Measurements from ENCODE around the gene GALNT8.
"Not testable (repeated sequence)": the region's sequence is repeated elsewhere in the genome, so short reads cannot be mapped to it uniquely, and the experiment has no call there.

Gene GALNT8

DNA sequence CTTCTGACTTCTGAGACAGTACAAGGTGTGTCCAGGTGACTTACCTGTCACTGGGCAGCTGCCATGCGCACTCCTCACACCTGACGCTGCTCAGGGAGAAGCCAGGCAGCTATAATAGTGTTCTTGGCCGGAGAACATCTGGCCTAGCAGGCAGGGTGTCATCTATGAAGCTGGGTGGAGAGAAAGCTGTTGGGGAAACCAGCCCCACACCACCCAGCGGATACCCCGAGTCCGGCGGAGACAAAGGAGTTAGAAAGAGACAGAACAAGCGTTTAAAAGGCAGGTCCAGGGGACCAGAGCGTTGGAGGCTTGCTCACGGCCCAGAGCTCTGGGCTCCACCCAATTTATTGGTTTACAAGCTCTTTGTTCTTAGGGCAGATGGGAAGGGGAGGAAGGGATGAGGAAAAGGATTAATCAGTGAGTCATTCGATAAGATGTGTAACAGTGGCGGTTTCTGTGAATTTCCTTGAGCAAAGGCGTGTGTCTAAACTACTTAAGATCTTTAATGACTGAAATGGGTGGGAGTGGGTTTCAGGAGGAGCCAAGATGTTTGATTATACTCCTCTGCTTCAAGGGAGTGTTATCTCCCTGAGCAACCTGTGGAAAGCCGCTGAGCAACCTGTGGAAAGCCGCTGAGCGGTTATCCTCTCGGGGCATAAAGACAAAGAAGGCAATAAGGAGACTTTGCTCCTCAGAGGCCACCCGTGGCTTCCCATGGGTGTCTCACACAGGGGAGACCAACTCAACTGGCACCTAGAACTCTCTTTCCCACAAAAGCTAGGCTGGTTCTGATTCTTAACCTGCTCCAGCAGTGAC lies at the start of gene GALNT8:
Gene GALNT8, plus strand, starts transcription at position 580 of the 816 bp plus-strand sequence. CDS start 278 bp downstream, outside the sequence.
- DNase-seq (ENCODE audit: extremely low spot score, insufficient read length, low read depth) (no peak), FAIRE-seq (no peak)

DNA sequence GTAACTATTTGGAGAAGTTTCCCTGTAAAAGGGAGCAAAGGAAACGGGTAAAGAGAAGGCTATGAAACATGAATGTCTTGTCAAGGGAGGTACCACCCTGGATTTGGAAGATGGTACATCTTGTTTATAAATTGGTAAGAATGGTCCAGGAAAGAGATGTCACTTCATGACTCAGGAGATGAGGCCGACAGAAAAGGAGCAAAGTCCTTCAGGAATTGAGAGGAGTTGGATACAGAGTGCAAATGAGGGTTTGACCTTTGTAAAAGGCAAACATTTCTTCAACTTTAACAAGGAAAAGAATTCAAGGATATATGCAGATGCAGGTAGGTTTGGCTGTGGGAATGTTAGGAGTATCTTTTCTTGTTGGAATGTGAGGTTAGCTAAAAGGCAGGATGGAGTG lies 40.5 kb upstream of the GALNT8 start:
- FAIRE-seq = no peak
- DNase-seq (ENCODE audit: extremely low spot score, insufficient read length, low read depth) = no peak

GRCh38 chr12:4681732-4682131 lies 38.5 kb upstream of the GALNT8 start:
- no peak for FAIRE-seq

DNA sequence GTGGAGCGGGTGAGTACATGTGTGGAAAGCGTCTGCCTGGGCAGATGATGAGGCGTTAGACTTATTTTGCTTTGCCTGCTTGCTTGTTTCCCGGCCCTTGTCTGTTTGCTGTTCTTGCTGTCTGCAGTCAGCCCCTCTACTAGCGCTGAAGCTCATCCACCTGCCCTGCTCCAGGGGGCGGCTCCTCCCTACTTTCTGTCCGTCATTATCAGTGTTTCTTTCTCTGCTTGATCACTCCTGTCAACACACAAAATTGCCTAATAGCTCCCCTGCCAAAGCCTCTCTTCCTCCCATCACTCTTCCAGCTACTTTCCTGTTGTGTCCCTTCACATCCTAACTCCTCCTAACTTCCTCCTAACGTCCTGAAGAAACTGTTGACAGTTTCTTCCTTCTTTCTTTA lies 34.9 kb upstream of the GALNT8 start:
- FAIRE-seq (no peak), DNase-seq (ENCODE audit: extremely low spot score, insufficient read length, low read depth) (no peak)

More at GRCh38 chr12:4681732-4682131, 38.5 kb upstream of the GALNT8 start:
- DNase-seq (ENCODE audit: extremely low spot score, insufficient read length, low read depth) = no peak

- FAIRE-seq (no peak), DNase-seq (ENCODE audit: extremely low spot score, insufficient read length, low read depth) (no peak)
Observed at GRCh38 chr12:4690760-4691159, 29.4 kb upstream of the GALNT8 start.

GRCh38 chr12:4700621-4701026 lies 19.6 kb upstream of the GALNT8 start:
- DNase-seq (ENCODE audit: extremely low spot score, insufficient read length, low read depth) (no peak), FAIRE-seq (no peak)

DNA sequence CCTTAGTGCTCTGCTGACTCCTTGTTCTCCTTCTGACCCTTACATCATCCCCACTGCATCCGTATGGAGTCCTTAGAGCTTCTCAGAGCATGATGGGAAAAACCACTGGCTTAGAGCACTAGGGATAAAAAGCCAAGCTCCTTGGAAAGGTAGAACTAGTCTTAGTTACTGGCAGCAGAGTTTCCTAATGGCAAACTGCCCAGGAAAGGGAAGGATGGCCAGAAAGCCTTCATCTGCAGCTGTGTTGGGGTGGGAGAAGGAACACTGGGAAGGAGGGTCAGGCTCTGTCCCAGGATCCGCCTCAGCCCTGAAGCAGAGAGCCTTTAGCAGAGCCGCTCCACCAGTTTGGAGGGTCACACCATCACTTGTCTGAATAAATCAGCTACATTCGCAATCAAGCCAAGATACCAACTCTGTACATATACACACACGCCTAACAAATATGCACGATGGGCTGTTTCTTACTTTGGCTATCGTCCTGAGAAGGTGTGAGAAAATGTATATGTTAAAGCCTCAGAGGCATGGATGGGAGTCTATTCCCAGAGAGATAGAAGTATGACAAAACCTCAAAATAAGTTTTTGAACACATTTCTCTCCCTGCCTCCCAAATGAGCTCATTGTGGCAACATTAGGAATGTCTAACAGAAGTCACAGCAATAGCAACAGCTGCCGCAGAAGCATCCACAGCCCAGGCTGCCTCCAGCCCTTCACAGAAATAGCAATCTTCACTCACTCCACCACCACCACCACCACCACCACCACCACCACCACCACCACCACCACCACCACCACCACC lies 18.6 kb upstream of the GALNT8 start:
- no peak for FAIRE-seq
- no peak for DNase-seq (ENCODE audit: extremely low spot score, insufficient read length, low read depth)

GRCh38 chr12:4703676-4704075 lies 16.5 kb upstream of the GALNT8 start:
- DNase-seq (ENCODE audit: extremely low spot score, insufficient read length, low read depth) = no peak
- no peak for FAIRE-seq

GRCh38 chr12:4705824-4706223 lies 14.4 kb upstream of the GALNT8 start:
- no peak for FAIRE-seq
- DNase-seq (ENCODE audit: extremely low spot score, insufficient read length, low read depth) = no peak

DNA sequence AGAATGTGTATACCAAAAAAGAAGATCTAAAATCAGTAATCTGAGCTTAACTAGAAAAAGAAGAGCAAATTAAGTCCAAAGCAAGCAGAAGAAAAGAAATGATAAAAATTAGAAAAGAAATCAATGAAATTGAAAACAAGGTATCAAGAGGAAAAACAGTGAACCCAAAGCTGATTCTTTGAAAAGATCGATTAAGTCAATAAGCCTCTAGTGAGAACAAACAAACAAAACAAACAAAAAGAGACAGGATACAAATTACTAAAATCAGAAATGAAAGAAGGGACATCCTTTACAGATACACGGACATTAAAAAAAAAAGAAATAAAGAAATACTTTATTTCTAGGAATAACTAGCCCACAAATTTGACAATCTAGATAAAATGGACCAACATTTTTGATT lies 12.9 kb upstream of the GALNT8 start:
- DNase-seq (ENCODE audit: extremely low spot score, insufficient read length, low read depth) (no peak), FAIRE-seq (no peak)

DNA sequence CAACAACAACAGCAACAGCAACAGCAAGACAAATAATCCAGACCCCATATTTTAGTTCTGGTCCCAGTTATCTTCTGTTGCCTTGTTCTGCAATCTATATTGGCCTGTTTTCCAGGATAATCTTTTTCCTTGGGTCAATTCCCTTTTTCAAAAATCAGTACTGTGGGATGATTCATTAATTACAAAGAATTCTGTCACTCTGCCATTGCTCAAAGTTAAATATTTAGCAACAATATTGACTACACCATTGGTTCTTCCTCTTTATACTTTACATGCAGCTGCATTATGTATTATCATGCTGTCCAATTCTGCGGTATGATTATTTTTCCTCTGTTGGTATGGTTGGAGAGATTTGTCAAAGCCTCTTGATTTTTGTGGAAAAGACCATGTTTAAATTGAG lies 10.1 kb upstream of the GALNT8 start:
- no peak for FAIRE-seq
- DNase-seq (ENCODE audit: extremely low spot score, insufficient read length, low read depth) = no peak

- no peak for DNase-seq (ENCODE audit: extremely low spot score, insufficient read length, low read depth)
- no peak for FAIRE-seq
Observed at GRCh38 chr12:4714879-4715278, 5.3 kb upstream of the GALNT8 start.

DNA sequence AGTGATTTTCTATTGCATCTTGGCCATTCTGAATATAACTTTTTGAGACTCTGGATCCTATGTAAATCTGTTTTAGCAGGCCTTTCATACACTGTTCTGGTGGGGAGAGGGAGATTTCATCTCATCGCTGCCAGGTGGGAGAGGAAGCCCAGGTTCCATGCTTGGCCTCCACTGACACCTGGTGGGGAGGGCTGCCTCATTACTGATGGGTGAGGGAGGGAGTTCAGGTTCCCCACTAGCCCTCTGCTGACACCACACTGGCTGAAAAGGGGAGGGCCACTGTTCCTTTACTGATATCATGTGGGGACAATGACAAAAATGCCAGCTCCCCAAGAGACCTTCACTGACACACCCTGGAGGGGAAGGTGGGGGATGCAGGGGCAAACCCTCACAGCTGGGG lies 2.4 kb upstream of the GALNT8 start:
- DNase-seq (ENCODE audit: extremely low spot score, insufficient read length, low read depth) (no peak), FAIRE-seq (no peak)

GRCh38 chr12:4720637-4720995 lies 416 bp downstream of the GALNT8 start:
- no peak for FAIRE-seq
- no peak for DNase-seq (ENCODE audit: extremely low spot score, insufficient read length, low read depth)

DNA sequence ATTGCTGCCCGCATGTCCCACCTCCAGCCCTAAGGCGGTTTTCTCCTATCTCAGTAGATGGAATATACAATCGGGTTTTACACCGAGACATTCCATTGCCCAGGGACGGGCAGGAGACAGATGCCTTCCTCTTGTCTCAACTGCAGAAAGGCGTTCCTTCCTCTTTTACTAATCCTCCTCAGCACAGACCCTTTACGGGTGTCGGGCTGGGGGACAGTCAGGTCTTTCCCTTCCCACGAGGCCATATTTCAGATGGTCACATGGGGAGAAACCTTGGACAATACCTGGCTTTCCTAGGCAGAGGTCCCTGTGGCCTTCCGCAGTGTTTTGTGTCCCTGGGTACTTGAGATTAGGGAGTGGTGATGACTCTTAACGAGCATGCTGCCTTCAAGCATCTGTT lies 1.4 kb downstream of the GALNT8 start:
- not testable (repeated sequence) for DNase-seq (ENCODE audit: extremely low spot score, insufficient read length, low read depth); FAIRE-seq

GRCh38 chr12:4723226-4723625 lies 3.0 kb downstream of the GALNT8 start:
- no peak for FAIRE-seq
- DNase-seq (ENCODE audit: extremely low spot score, insufficient read length, low read depth) = no peak

DNA sequence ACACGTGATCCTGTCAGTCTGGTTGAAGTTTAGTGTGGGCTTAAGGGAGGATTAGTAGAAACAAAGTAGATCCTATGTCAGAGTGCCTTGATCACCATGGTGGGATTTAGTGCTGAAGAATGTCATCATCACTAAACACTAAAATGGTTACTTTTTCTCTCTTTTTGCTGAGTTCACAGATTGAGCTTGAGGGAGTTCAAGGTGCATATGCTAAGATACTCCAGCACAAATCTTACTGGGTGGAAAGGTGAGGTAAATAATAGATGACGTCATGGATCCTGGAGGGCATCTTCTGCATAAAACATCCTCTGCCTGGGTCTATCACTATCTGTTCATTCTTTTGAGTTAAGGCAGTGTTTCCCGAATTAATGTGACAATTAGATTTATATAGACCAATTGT lies 4.9 kb downstream of the GALNT8 start:
- no peak for DNase-seq (ENCODE audit: extremely low spot score, insufficient read length, low read depth)
- no peak for FAIRE-seq

GRCh38 chr12:4734625-4735340 lies 14.6 kb downstream of the GALNT8 start:
- DNase-seq (ENCODE audit: extremely low spot score, insufficient read length, low read depth) = no peak
- no peak for FAIRE-seq

DNA sequence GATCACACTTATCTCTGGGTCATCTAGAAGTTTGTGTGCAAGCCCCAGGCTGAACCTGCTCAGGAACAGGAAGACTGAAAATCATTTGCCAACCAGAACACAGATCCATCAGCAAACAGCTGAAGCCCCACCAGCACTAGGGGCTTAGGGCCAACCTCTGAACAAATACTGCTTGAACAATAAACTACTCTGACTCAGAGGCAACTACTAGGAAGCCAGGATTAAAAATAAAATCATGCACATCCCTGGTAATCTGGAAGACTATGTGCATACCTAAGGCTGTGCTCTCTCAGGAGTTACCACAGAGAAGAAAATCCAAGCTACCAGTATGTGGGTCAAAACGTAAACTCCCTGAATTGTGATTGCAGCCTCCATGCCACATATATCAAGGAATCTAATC lies 15.9 kb downstream of the GALNT8 start:
- no peak for FAIRE-seq
- no peak for DNase-seq (ENCODE audit: extremely low spot score, insufficient read length, low read depth)

- FAIRE-seq (no peak), DNase-seq (ENCODE audit: extremely low spot score, insufficient read length, low read depth) (no peak)
Observed at GRCh38 chr12:4738541-4738940, 18.3 kb downstream of the GALNT8 start.

Measured in GM18507 (cell line).